Tibial artery (tissue), 4 donors: Measurements from ENCODE around the gene KAT6B.

Experiments
- DNase-seq, 2 donors: peaks; one replicate each; pipeline ENCODE4 v3.0.0-alpha.2; 2019
- H3K27ac ChIP-seq, 2 donors: fragments of 200-600 bp; sonication (generic) in 1 of 2; 1 replicate in 1 of 2; 2 replicates in 1 of 2; pipeline ENCODE4 v1.5.1; 2018 to 2019; ENCODE audit warnings: mild to moderate bottlenecking in 1 of 2
- H3K27me3 ChIP-seq, 2 donors: fragments of 200-600 bp; sonication (generic) in 1 of 2; one replicate each; pipeline versions ENCODE4 v1.5.1 to v1.6.0; 2016 to 2019
- H3K36me3 ChIP-seq, 3 donors: fragments of 200-600 bp; sonication (generic) in 2 of 3; one replicate each; pipeline ENCODE4 v1.5.1; 2016 to 2019; ENCODE audit warnings: mild to moderate bottlenecking in 2 of 3
- H3K4me1 ChIP-seq, 4 donors: fragments of 200-600 bp; sonication (generic) in 2 of 4; 1 replicate in 3 of 4; 2 replicates in 1 of 4; pipeline ENCODE4 v1.5.1; 2016 to 2019
- H3K4me3 ChIP-seq, 2 donors: fragments of 200-600 bp; sonication (generic) in 1 of 2; 1 replicate in 1 of 2; 2 replicates in 1 of 2; pipeline ENCODE4 v1.5.1; 2018 to 2019; ENCODE audit warnings: mild to moderate bottlenecking in 2 of 2
- H3K9me3 ChIP-seq, 3 donors: fragments of 200-600 bp; sonication (generic) in 1 of 3; one replicate each; pipeline ENCODE4 v1.5.1; 2016 to 2019
- CTCF ChIP-seq, 2 experiments: fragments of 200-600 bp in 1 of 2; fragments of 450-650 bp in 1 of 2; IDR thresholded peaks; one replicate each; pipeline ENCODE4 v1.5.1; 2017 to 2019; ENCODE audit warnings: antibody characterized with exemption in 2 of 2, mild to moderate bottlenecking in 1 of 2, moderate library complexity in 1 of 2
- intact Hi-C: fragments of 100-400 bp; cut with DNase I; formaldehyde crosslinking; loops from one replicate; pipeline ENCODE4 v1.15.0; 2023; ENCODE audit warnings: low total_unique reads

The KAT6B gene

GRCh38 chr10:75057680-75058079 lies 231.3 kb downstream of the KAT6B start:
- no peaks in the 10 kb centered on the region for H3K9me3 ChIP-seq
- intact Hi-C loops, result no loop called here
- H3K27me3 ChIP-seq, result no peaks in the 10 kb centered on the region
- TF ChIP-seq CTCF (IDR thresholded peaks at IDR 0.05), result no peak
- H3K4me1 ChIP-seq, result no peaks in the 10 kb centered on the region
- DNase-seq, result no peak
- H3K27ac ChIP-seq, result no peak overlapping the region
- H3K4me3 ChIP-seq, result no peak overlapping the region
- H3K36me3 ChIP-seq, result no peaks in the 10 kb centered on the region

- Histone ChIP-seq H3K9me3 (no peaks in the 10 kb centered on the region), H3K4me3 (no peak overlapping the region), H3K4me1 (no peaks in the 10 kb centered on the region), H3K36me3 (no peaks in the 10 kb centered on the region), H3K27ac (no peak overlapping the region), H3K27me3 (no peaks in the 10 kb centered on the region)
- DNase-seq, result no peak
- no peak for TF ChIP-seq CTCF (IDR thresholded peaks at IDR 0.05)
- intact Hi-C loops, result no loop called here
Observed at GRCh38 chr10:75058161-75058560, 231.8 kb downstream of the KAT6B start.

GRCh38 chr10:75061709-75062505 lies 235.5 kb downstream of the KAT6B start:
- intact Hi-C loops, result no loop called here
- H3K4me3 ChIP-seq, result no peak overlapping the region
- peaks cover 0 to 11% (median 5%) of the 10 kb centered on the region in 4 donors for H3K4me1 ChIP-seq
- no peak for DNase-seq
- no peaks in the 10 kb centered on the region for H3K9me3 ChIP-seq
- H3K27me3 ChIP-seq, result no peaks in the 10 kb centered on the region
- no peaks in the 10 kb centered on the region for H3K36me3 ChIP-seq
- TF ChIP-seq CTCF (IDR thresholded peaks at IDR 0.05), result no peak
- no peak overlapping the region for H3K27ac ChIP-seq

GRCh38 chr10:75062506-75063299 lies 236.3 kb downstream of the KAT6B start:
- no peak for TF ChIP-seq CTCF (IDR thresholded peaks at IDR 0.05)
- Histone ChIP-seq H3K9me3 (no peaks in the 10 kb centered on the region), H3K4me1 (peaks cover 0 to 11% (median 5%) of the 10 kb centered on the region in 4 donors), H3K36me3 (no peaks in the 10 kb centered on the region), H3K27ac (no peak overlapping the region), H3K4me3 (no peak overlapping the region), H3K27me3 (no peaks in the 10 kb centered on the region)
- DNase-seq, result peak in 1 of 2 donors; percentile 34
- intact Hi-C loops, result no loop called here

DNA sequence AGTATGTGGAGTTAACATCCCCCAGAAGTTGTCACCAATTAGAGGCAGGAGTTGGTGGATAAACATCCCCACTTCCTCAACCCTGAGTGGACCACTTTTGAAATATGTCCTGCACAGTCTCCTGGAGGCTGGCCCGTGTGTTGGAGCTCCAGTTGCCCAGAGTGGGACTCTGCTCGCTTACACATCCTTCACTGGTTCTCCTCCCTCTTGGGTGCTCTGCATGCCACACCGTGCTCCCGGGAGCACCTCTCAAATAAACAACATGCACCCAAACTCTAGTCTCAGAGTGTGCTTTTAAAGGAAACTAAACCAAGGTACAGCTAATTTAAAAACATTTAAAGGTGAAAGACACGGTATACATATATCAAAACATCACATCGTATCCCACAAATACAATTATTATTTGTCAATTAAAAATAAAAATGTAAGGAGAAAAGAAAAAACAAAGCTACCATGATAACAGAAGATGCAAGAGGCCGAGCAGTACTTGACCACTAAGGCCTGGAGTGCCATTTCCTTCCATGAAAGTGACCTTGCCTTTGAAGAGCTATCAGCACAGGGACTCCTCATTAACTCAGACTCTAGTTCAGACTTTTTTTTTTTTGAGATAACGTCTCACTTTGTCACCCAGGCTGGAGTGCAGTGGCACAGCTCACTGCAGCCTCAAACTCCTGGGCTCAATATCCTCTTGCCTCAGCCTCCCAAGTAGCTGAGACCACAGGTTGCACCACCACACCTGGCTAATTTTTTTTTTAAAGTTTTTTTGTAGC lies 237.2 kb downstream of the KAT6B start:
- Histone ChIP-seq H3K4me3 (no peak overlapping the region), H3K4me1 (peaks cover 0 to 11% (median 5%) of the 10 kb centered on the region in 4 donors), H3K27me3 (no peaks in the 10 kb centered on the region)

More for the DNA sequence above, 237.2 kb downstream of the KAT6B start:
- DNase-seq, result no peak
- TF ChIP-seq CTCF (IDR thresholded peaks at IDR 0.05), result no peak
- intact Hi-C loops, result no loop called here
- Histone ChIP-seq H3K36me3 (no peaks in the 10 kb centered on the region), H3K9me3 (no peaks in the 10 kb centered on the region), H3K27ac (no peak overlapping the region)
